HEK293T (cell line): ENCODE data around the gene GCC2.

Source experiments
- BHLHE40 ChIP-seq: fragments of 450-650 bp; IDR thresholded peaks from 2 replicates; pipeline ENCODE4 v1.6.1; 2016; ENCODE audit warnings: mild to moderate bottlenecking, moderate library complexity, borderline replicate concordance
- ELF4 ChIP-seq: fragments of 450-650 bp; IDR thresholded peaks from 2 replicates; pipeline ENCODE4 v1.6.1; 2017; ENCODE audit warnings: antibody characterized with exemption
- FOXK2 ChIP-seq: fragments of 450-650 bp; IDR thresholded peaks from 2 replicates; pipeline ENCODE4 v1.6.1; 2016; ENCODE audit warnings: mild to moderate bottlenecking
- NFRKB ChIP-seq: fragments of 450-650 bp; IDR thresholded peaks from 2 replicates; pipeline ENCODE4 v1.6.1; 2016; ENCODE audit warnings: mild to moderate bottlenecking, moderate library complexity
- SP1 ChIP-seq: fragments of 450-650 bp; IDR thresholded peaks from 2 replicates; pipeline ENCODE4 v1.6.1; 2017
- TARDBP ChIP-seq: fragments of 450-650 bp; IDR thresholded peaks from 2 replicates; pipeline ENCODE4 v1.6.1; 2016
- ZNF384 ChIP-seq: fragments of 450-650 bp; IDR thresholded peaks from 2 replicates; pipeline ENCODE4 v1.6.1; 2016

DNA sequence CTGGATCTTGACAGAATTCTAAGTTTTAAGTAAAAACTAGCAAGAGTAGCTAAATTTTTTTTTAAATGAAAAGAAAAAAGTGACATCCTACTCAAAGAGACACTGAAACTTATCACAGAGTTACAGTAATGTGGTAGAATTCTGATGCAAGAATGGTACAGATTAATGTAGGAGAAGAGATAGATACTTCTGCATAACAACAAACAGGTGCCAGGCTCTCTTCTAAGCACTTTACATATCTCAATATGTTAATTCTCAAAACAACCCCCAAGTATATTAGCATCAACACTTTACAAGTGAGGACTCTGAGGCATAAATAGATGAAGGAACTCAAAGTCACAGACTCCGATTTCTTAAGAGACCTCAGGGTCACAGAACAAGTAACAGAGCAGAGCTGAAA lies 28.1 kb downstream of the GCC2 start:
- TF ChIP-seq ZNF384 (no peak), FOXK2 (no peak), BHLHE40 (no peak), NFRKB (no peak), SP1 (no peak), TARDBP (no peak), ELF4 (no peak)
